22Rv1 (cell line): Measurements from ENCODE around the gene PRUNE2.

Experiments used
- ZFX ChIP-seq: fragments of 450-650 bp; IDR thresholded peaks from 2 replicates; pipeline ENCODE4 v1.6.1; 2017; ENCODE audit warnings: antibody characterized with exemption, borderline replicate concordance
- TF ChIP-seq, protein P1 (sequence below): fragments of 450-650 bp; IDR thresholded peaks from 2 replicates; pipeline ENCODE4 v1.5.1; 2017; ENCODE audit warnings: mild to moderate bottlenecking

DNA sequence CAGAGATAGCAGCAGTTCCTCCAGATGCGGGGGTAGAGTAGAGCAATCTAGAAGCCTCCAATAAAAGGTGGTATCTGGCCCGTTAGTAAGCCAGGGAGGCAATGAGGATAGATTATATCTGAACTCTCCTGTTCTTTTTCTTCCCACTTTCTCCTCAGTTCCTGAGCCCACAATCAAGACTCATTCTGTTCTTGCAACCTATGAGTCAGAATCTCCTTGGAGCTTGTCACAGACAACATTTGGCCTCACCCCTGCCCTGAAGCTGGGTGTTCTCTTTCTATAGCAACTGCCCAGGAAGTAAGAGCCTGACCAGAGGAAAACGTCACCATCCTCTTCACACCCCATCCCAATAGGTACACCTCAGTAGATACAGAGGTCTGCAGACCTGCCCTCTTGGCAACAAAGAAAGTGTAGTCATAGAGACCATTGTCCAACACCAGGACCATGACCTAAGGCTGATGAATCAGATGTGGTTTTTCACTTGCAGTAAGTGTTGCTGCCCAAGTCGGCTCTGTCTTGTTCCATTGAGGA is 218.0 kb downstream of the PRUNE2 start:
- TF ChIP-seq, protein P1, sequence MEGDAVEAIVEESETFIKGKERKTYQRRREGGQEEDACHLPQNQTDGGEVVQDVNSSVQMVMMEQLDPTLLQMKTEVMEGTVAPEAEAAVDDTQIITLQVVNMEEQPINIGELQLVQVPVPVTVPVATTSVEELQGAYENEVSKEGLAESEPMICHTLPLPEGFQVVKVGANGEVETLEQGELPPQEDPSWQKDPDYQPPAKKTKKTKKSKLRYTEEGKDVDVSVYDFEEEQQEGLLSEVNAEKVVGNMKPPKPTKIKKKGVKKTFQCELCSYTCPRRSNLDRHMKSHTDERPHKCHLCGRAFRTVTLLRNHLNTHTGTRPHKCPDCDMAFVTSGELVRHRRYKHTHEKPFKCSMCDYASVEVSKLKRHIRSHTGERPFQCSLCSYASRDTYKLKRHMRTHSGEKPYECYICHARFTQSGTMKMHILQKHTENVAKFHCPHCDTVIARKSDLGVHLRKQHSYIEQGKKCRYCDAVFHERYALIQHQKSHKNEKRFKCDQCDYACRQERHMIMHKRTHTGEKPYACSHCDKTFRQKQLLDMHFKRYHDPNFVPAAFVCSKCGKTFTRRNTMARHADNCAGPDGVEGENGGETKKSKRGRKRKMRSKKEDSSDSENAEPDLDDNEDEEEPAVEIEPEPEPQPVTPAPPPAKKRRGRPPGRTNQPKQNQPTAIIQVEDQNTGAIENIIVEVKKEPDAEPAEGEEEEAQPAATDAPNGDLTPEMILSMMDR: no peak
- no peak for TF ChIP-seq ZFX
